ENCODE results near the gene RASA1. TPM values are rescaled to one million over a fixed set of nuclear protein-coding genes. Genes with fewer than 3 reads are reported as not detected.
"Not testable (repeated sequence)": the region's sequence is repeated elsewhere in the genome, so short reads cannot be mapped to it uniquely, and the experiment has no call there.

Gene RASA1
- total and polyA plus RNA-seq, 9 donors = 19.6 to 33.9 (median 30.2) TPM

- H3K9me3 ChIP-seq = no peaks in the 10 kb centered on the region
- no peak overlapping the region for H3K27ac ChIP-seq
- no peaks in the 10 kb centered on the region for H3K27me3 ChIP-seq
- TF ChIP-seq EP300 (IDR thresholded peaks at IDR 0.05) (no peak), POLR2A (IDR thresholded peaks at IDR 0.05) (no peak), CTCF (IDR thresholded peaks at IDR 0.05) (no peak)
- peaks cover 4% of the 10 kb centered on the region for H3K4me1 ChIP-seq (ENCODE audit: insufficient read depth)
- WGBS, 3 donors = 92 to 96% (median 95%) methylated on average over 1 of the region's 1 CpG
- no peak overlapping the region for H3K4me3 ChIP-seq
- DNase-seq = no peak
- H3K36me3 ChIP-seq = no peaks in the 10 kb centered on the region
- intact Hi-C loops (cut with DNase I) = loop anchor here in 1 of 4 donors (10.0 kb wide), 1 partner anchor 1618 kb away; no protein-coding TSS in a partner anchor
Measured at GRCh38 chr5:87276655-87277054, 9.0 kb downstream of the RASA1 start.

- Histone ChIP-seq H3K27ac (no peak overlapping the region), H3K4me1 (ENCODE audit: insufficient read depth) (peaks cover 4% of the 10 kb centered on the region), H3K9me3 (no peaks in the 10 kb centered on the region), H3K27me3 (no peaks in the 10 kb centered on the region), H3K4me3 (no peak overlapping the region), H3K36me3 (no peaks in the 10 kb centered on the region)
- intact Hi-C loops (cut with DNase I) = loop anchor here in 1 of 4 donors (10.0 kb wide), 1 partner anchor 1617 kb away; no protein-coding TSS in a partner anchor
- WGBS, 3 donors = 89 to 94% (median 92%) methylated on average over 2 of the region's 2 CpGs
- DNase-seq = no peak
- TF ChIP-seq CTCF (IDR thresholded peaks at IDR 0.05) = no peak
- TF ChIP-seq EP300 (IDR thresholded peaks at IDR 0.05) = no peak
Measured at GRCh38 chr5:87277279-87277835, 9.7 kb downstream of the RASA1 start.

GRCh38 chr5:87278590-87279100 lies 11.0 kb downstream of the RASA1 start:
- no peaks in the 10 kb centered on the region for H3K27me3 ChIP-seq
- no peaks in the 10 kb centered on the region for H3K9me3 ChIP-seq
- H3K4me1 ChIP-seq (ENCODE audit: insufficient read depth) = peaks cover 4% of the 10 kb centered on the region
- no peak overlapping the region for H3K4me3 ChIP-seq
- DNase-seq = no peak
- H3K36me3 ChIP-seq = no peaks in the 10 kb centered on the region
- TF ChIP-seq EP300 (IDR thresholded peaks at IDR 0.05) (no peak), POLR2A (IDR thresholded peaks at IDR 0.05) (no peak), CTCF (IDR thresholded peaks at IDR 0.05) (no peak)
- no peak overlapping the region for H3K27ac ChIP-seq
- intact Hi-C loops (cut with DNase I) = loop anchor here in 1 of 4 donors (10.0 kb wide), 1 partner anchor 1616 kb away; no protein-coding TSS in a partner anchor
- 95 to 98% (median 96%) methylated on average over 4 of the region's 4 CpGs for WGBS, 3 donors

- Histone ChIP-seq H3K4me3 (no peak overlapping the region), H3K9me3 (no peaks in the 10 kb centered on the region), H3K27ac (no peak overlapping the region), H3K27me3 (no peaks in the 10 kb centered on the region), H3K4me1 (ENCODE audit: insufficient read depth) (no peaks in the 10 kb centered on the region), H3K36me3 (no peaks in the 10 kb centered on the region)
- DNase-seq = no peak
- no peak for TF ChIP-seq CTCF (IDR thresholded peaks at IDR 0.05)
- TF ChIP-seq POLR2A (IDR thresholded peaks at IDR 0.05) = no peak
- no peak for TF ChIP-seq EP300 (IDR thresholded peaks at IDR 0.05)
- WGBS, 3 donors = 86 to 88% (median 87%) methylated on average over 2 of the region's 2 CpGs
- intact Hi-C loops (cut with DNase I) = no loop called here
Measured at GRCh38 chr5:87282269-87282668, 14.6 kb downstream of the RASA1 start.

GRCh38 chr5:87287266-87287665 lies 19.6 kb downstream of the RASA1 start:
- H3K9me3 ChIP-seq; H3K36me3 ChIP-seq; intact Hi-C loops (cut with DNase I); DNase-seq; H3K4me1 ChIP-seq (ENCODE audit: insufficient read depth); H3K27me3 ChIP-seq; H3K27ac ChIP-seq; H3K4me3 ChIP-seq: not testable (repeated sequence)
- WGBS, 3 donors = 93 to 96% (median 93%) methylated on average over 4 of the region's 4 CpGs

Measured in ovary (tissue), 9 donors.